ENCODE data around the gene MKLN1.

GRCh38 chr7:131363719-131364118 is 36.0 kb downstream of the MKLN1 start:
- no peak for TF ChIP-seq CHD2 (IDR thresholded peaks at IDR 0.05; ENCODE audit: low read depth, low read length)
- TF ChIP-seq CTCF (CRISPR knock-in tag; IDR thresholded peaks at IDR 0.05) = no peak

All from HepG2 (cell line).